Measurements from ENCODE around the gene WDHD1.
"Not testable (repeated sequence)": the region's sequence is repeated elsewhere in the genome, so short reads cannot be mapped to it uniquely, and the experiment has no call there.

Gene WDHD1

GRCh38 chr14:54944737-54945391, 82.0 kb downstream of the WDHD1 start:
- no peak for DNase-seq

GRCh38 chr14:54942913-54943312, 84.0 kb downstream of the WDHD1 start:
- no peak for DNase-seq

- no peak for DNase-seq
Observed at GRCh38 chr14:54936816-54937215, 90.1 kb downstream of the WDHD1 start.

- DNase-seq = no peak
Observed at GRCh38 chr14:54935958-54936357, 90.9 kb downstream of the WDHD1 start.

GRCh38 chr14:54935100-54935499, 91.8 kb downstream of the WDHD1 start:
- DNase-seq = no peak

GRCh38 chr14:54933006-54933405, 93.9 kb downstream of the WDHD1 start:
- DNase-seq = no peak

- DNase-seq = no peak
Observed at GRCh38 chr14:54931598-54932340, 95.1 kb downstream of the WDHD1 start.

- no peak for DNase-seq
Observed at GRCh38 chr14:54931101-54931500, 95.8 kb downstream of the WDHD1 start.

- DNase-seq = no peak
Observed at GRCh38 chr14:54929556-54929955, 97.3 kb downstream of the WDHD1 start.

- no peak for DNase-seq
Observed at GRCh38 chr14:54928216-54928615, 98.7 kb downstream of the WDHD1 start.

GRCh38 chr14:54927551-54927950, 99.3 kb downstream of the WDHD1 start:
- DNase-seq = no peak

- DNase-seq = not testable (repeated sequence)
Observed at GRCh38 chr14:54926570-54926969, 100.3 kb downstream of the WDHD1 start.

GRCh38 chr14:54922598-54922997, 104.3 kb downstream of the WDHD1 start:
- DNase-seq = no peak

- DNase-seq = no peak
Observed at GRCh38 chr14:54920052-54920451, 106.8 kb downstream of the WDHD1 start.

GRCh38 chr14:54919330-54919729, 107.6 kb downstream of the WDHD1 start:
- no peak for DNase-seq

GRCh38 chr14:54918427-54918826, 108.5 kb downstream of the WDHD1 start:
- no peak for DNase-seq

GRCh38 chr14:54916101-54916500, 110.8 kb downstream of the WDHD1 start:
- no peak for DNase-seq

- DNase-seq = no peak
Observed at GRCh38 chr14:54909817-54910558, 116.9 kb downstream of the WDHD1 start.

- DNase-seq = not testable (repeated sequence)
Observed at GRCh38 chr14:54908973-54909372, 117.9 kb downstream of the WDHD1 start.

GRCh38 chr14:54908190-54908589, 118.7 kb downstream of the WDHD1 start:
- DNase-seq = no peak

- DNase-seq = no peak
Observed at GRCh38 chr14:54906075-54906474, 120.8 kb downstream of the WDHD1 start.

GRCh38 chr14:54902521-54903420, 124.1 kb downstream of the WDHD1 start, which contains the start of gene GCH1:
GCH1 (minus strand) TSS chr14:54902826; CDS start chr14:54902663, 163 bp downstream.
- peak; percentile 73 for DNase-seq

GRCh38 chr14:54902143-54902520, 124.8 kb downstream of the WDHD1 start:
- peak; percentile 21 for DNase-seq
